ENCODE results near the gene ESYT1.

The ESYT1 gene, protein sequence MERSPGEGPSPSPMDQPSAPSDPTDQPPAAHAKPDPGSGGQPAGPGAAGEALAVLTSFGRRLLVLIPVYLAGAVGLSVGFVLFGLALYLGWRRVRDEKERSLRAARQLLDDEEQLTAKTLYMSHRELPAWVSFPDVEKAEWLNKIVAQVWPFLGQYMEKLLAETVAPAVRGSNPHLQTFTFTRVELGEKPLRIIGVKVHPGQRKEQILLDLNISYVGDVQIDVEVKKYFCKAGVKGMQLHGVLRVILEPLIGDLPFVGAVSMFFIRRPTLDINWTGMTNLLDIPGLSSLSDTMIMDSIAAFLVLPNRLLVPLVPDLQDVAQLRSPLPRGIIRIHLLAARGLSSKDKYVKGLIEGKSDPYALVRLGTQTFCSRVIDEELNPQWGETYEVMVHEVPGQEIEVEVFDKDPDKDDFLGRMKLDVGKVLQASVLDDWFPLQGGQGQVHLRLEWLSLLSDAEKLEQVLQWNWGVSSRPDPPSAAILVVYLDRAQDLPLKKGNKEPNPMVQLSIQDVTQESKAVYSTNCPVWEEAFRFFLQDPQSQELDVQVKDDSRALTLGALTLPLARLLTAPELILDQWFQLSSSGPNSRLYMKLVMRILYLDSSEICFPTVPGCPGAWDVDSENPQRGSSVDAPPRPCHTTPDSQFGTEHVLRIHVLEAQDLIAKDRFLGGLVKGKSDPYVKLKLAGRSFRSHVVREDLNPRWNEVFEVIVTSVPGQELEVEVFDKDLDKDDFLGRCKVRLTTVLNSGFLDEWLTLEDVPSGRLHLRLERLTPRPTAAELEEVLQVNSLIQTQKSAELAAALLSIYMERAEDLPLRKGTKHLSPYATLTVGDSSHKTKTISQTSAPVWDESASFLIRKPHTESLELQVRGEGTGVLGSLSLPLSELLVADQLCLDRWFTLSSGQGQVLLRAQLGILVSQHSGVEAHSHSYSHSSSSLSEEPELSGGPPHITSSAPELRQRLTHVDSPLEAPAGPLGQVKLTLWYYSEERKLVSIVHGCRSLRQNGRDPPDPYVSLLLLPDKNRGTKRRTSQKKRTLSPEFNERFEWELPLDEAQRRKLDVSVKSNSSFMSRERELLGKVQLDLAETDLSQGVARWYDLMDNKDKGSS

DNA sequence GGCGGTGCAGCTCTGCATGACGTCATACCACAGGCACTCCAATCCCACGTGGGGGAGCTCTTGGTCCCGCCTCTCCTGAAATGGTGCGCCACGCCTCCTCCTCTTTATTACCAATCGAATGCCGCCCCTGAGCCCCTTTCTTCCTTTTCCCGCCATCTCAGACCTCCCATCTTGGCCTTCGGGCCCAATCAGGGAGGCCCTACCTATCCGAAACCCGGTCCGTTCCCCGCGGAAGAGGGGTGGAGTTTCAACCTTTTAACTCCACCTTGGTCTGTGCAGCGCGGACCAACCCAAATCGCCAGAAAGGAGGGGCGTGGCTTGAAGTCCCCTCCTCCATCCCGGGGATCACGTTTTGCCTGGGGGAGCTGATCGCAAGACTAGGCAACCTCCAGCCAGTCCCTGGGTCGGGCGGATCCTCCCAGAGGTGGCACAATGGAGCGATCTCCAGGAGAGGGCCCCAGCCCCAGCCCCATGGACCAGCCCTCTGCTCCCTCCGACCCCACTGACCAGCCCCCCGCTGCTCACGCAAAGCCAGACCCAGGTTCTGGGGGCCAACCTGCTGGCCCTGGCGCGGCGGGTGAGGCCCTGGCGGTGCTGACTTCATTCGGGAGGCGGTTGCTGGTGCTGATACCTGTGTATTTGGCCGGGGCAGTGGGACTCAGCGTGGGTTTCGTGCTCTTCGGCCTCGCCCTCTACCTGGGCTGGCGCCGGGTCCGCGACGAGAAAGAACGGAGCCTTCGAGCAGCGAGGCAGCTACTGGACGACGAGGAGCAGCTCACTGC lies at the start of gene ESYT1:
Gene ESYT1, plus strand, starts transcription at position 380 of the 782 bp plus-strand sequence. Its CDS starts 53 bp downstream, at position 433.
- peak; percentile 92 for DNase-seq (ENCODE audit: low read depth)

DNA sequence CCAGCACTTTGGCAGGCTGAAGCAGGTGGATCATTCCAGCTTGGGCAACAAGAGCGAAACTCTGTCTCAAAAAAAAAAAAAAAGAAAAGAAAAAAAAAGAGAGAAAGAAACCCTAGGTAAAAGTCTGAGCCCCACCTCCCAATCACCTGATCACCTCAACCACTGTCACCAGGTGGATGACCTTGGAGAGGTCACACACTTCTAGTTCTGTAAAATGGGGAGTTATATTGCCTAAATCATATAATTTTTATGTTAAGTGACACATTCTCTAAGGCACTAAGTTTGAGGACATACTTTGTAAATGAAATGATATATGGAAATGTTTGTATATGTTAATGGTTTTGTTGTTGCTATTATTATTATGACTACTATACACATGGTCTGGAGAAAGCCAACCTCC lies 49.6 kb upstream of the ESYT1 start:
- no peak for DNase-seq (ENCODE audit: low read depth)

- DNase-seq (ENCODE audit: low read depth), result peak; percentile 34
These were observed 48.9 kb upstream of the ESYT1 start for GRCh38 chr12:56078931-56079722.

- peak; percentile 53 for DNase-seq (ENCODE audit: low read depth)
These were observed 48.1 kb upstream of the ESYT1 start, which contains the start of gene ERBB3 for GRCh38 chr12:56079723-56080555. Gene ERBB3, plus strand, starts transcription at chr12:56080165. Its CDS starts 136 bp downstream, at chr12:56080301.

- DNase-seq (ENCODE audit: low read depth), result no peak
These were observed 47.4 kb upstream of the ESYT1 start for GRCh38 chr12:56080556-56081138.

GRCh38 chr12:56081393-56082347 lies 46.4 kb upstream of the ESYT1 start:
- no peak for DNase-seq (ENCODE audit: low read depth)

- no peak for DNase-seq (ENCODE audit: low read depth)
These were observed 45.7 kb upstream of the ESYT1 start for GRCh38 chr12:56082382-56082781.

- DNase-seq (ENCODE audit: low read depth), result no peak
These were observed 45.1 kb upstream of the ESYT1 start for GRCh38 chr12:56082967-56083366.

- DNase-seq (ENCODE audit: low read depth), result no peak
These were observed 43.0 kb upstream of the ESYT1 start for GRCh38 chr12:56084958-56085543.

DNA sequence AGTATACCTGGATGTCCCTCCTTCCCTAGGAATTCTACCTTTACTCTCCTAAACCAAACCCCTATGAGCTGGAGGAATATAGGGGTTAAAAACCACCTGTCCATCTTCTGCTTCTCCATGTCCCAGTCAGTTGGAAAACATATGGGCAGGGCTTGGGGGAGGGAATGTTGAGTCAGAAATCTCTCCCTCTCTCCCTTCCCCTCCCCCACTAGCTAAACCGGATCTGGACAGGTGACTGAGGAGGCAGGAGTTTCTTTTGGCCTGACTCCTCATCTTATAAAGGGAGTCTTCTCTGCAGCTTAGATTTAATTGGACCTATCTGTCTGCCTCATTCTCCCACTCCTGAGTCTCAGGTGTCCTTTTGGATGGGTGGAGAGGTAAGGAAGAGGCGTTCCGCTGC lies 42.0 kb upstream of the ESYT1 start:
- DNase-seq (ENCODE audit: low read depth), result no peak

- no peak for DNase-seq (ENCODE audit: low read depth)
These were observed 41.5 kb upstream of the ESYT1 start for GRCh38 chr12:56086608-56087007.

- no peak for DNase-seq (ENCODE audit: low read depth)
These were observed 40.8 kb upstream of the ESYT1 start for GRCh38 chr12:56087220-56087619.

GRCh38 chr12:56097738-56098137 lies 30.3 kb upstream of the ESYT1 start:
- DNase-seq (ENCODE audit: low read depth), result no peak

GRCh38 chr12:56098592-56098991 lies 29.5 kb upstream of the ESYT1 start:
- DNase-seq (ENCODE audit: low read depth), result no peak

GRCh38 chr12:56099787-56100186 lies 28.3 kb upstream of the ESYT1 start:
- DNase-seq (ENCODE audit: low read depth), result no peak

- DNase-seq (ENCODE audit: low read depth), result no peak
These were observed 27.0 kb upstream of the ESYT1 start for GRCh38 chr12:56101045-56101444.

DNA sequence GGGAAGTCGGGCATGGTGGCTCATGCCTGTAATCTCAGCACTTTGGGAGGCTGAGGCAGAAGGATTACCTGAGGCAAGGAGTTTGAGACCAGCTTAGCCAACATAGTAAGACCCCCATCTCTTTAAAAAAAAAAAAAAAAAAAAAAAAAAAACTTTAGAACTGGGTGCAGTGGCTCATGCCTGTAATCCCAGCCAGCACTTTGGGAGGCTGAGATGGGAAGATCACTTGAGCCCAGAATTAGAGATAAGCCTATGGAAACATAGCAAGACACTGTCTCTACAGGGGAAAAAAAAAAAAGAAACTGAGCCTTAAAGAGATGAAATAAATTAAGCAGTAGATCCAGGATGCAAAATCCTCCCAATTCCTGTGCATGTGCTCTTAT lies 25.4 kb upstream of the ESYT1 start:
- DNase-seq (ENCODE audit: low read depth), result no peak

Measured in activated T-cell treated with anti-CD3 and anti-CD28 coated beads for 1 hour (primary cell).